ENCODE results near the gene LRRC32. TPM values are rescaled to one million over a fixed set of nuclear protein-coding genes. Genes with fewer than 3 reads are reported as not detected.

LRRC32 gene
- total RNA-seq, 4 donors from 2014 or later, result 22.7 to 37.6 (median 31.1) TPM

GRCh38 chr11:76657187-76658170 lies 13.1 kb downstream of the LRRC32 start:
- WGBS, 2 donors (ENCODE audit: low coverage in 1 of 2), result 77 to 78% methylated on average over 7 to 11 of the region's 14 CpGs
- ATAC-seq, result no peak
- Histone ChIP-seq H3K27me3 (no peaks in the 10 kb centered on the region), H3K4me3 (no peak overlapping the region), H3K9me3 (no peaks in the 10 kb centered on the region), H3K4me1 (peaks cover 0 to 49% (median 28%) of the 10 kb centered on the region in 3 donors), H3K27ac (peak overlapping the region in 3 of 4 donors; percentile 7 to 75 (median 39)), H3K36me3 (peaks cover 0 to 27% of the 10 kb centered on the region in 2 donors)
- TF ChIP-seq POLR2AphosphoS5 (IDR thresholded peaks at IDR 0.05), result no peak

GRCh38 chr11:76656571-76657081 lies 13.9 kb downstream of the LRRC32 start:
- 24 to 49% methylated on average over 3 to 7 of the region's 7 CpGs for WGBS, 2 donors (ENCODE audit: low coverage in 1 of 2)
- H3K36me3 ChIP-seq, result peaks cover 0 to 27% of the 10 kb centered on the region in 2 donors
- no peak overlapping the region for H3K4me3 ChIP-seq
- TF ChIP-seq POLR2AphosphoS5 (IDR thresholded peaks at IDR 0.05), result no peak
- TF ChIP-seq CTCF (IDR thresholded peaks at IDR 0.05), result no peak
- TF ChIP-seq POLR2A (IDR thresholded peaks at IDR 0.05), result no peak
- no peak for TF ChIP-seq EP300 (IDR thresholded peaks at IDR 0.05)
- peak overlapping the region in 3 of 4 donors; percentile 7 to 75 (median 39) for H3K27ac ChIP-seq
- H3K4me1 ChIP-seq, result peaks cover 0 to 49% (median 28%) of the 10 kb centered on the region in 3 donors
- ATAC-seq, result no peak
- no peaks in the 10 kb centered on the region for H3K27me3 ChIP-seq
- no peaks in the 10 kb centered on the region for H3K9me3 ChIP-seq

GRCh38 chr11:76656050-76656531 lies 14.5 kb downstream of the LRRC32 start:
- 40 to 76% methylated on average over 1 to 3 of the region's 8 CpGs for WGBS, 2 donors (ENCODE audit: low coverage in 1 of 2)
- Histone ChIP-seq H3K27ac (peak overlapping the region in 2 of 4 donors; percentile 64 to 75), H3K4me3 (no peak overlapping the region), H3K36me3 (peaks cover 0 to 24% of the 10 kb centered on the region in 2 donors), H3K27me3 (no peaks in the 10 kb centered on the region), H3K9me3 (no peaks in the 10 kb centered on the region), H3K4me1 (peaks cover 0 to 49% (median 28%) of the 10 kb centered on the region in 3 donors)
- TF ChIP-seq POLR2AphosphoS5 (IDR thresholded peaks at IDR 0.05), result no peak
- TF ChIP-seq POLR2A (IDR thresholded peaks at IDR 0.05), result no peak
- no peak for TF ChIP-seq EP300 (IDR thresholded peaks at IDR 0.05)
- TF ChIP-seq CTCF (IDR thresholded peaks at IDR 0.05), result no peak
- ATAC-seq, result no peak

- WGBS, 2 donors (ENCODE audit: low coverage in 1 of 2), result 93% methylated on average over 3 of the region's 15 CpGs; no CpG with 5 or more reads in 1 of the 2 donors
- H3K4me1 ChIP-seq, result peaks cover 0 to 49% (median 28%) of the 10 kb centered on the region in 3 donors
- TF ChIP-seq POLR2A (IDR thresholded peaks at IDR 0.05), result no peak
- no peak for TF ChIP-seq EP300 (IDR thresholded peaks at IDR 0.05)
- no peak for TF ChIP-seq CTCF (IDR thresholded peaks at IDR 0.05)
- no peak for TF ChIP-seq POLR2AphosphoS5 (IDR thresholded peaks at IDR 0.05)
- no peak for ATAC-seq
- H3K9me3 ChIP-seq, result no peaks in the 10 kb centered on the region
- H3K27ac ChIP-seq, result peak overlapping the region in 3 of 4 donors; percentile 64 to 75 (median 65)
- H3K27me3 ChIP-seq, result no peaks in the 10 kb centered on the region
- H3K4me3 ChIP-seq, result no peak overlapping the region
- H3K36me3 ChIP-seq, result peaks cover 0 to 21% of the 10 kb centered on the region in 2 donors
These were observed 15.0 kb downstream of the LRRC32 start for GRCh38 chr11:76655501-76656049.

GRCh38 chr11:76654980-76655379 lies 15.6 kb downstream of the LRRC32 start:
- peaks cover 0 to 52% (median 29%) of the 10 kb centered on the region in 3 donors for H3K4me1 ChIP-seq

More at GRCh38 chr11:76654980-76655379, 15.6 kb downstream of the LRRC32 start:
- TF ChIP-seq POLR2AphosphoS5 (IDR thresholded peaks at IDR 0.05) (no peak), CTCF (IDR thresholded peaks at IDR 0.05) (no peak), POLR2A (IDR thresholded peaks at IDR 0.05) (no peak), EP300 (IDR thresholded peaks at IDR 0.05) (no peak)
- Histone ChIP-seq H3K27me3 (no peaks in the 10 kb centered on the region), H3K27ac (peak overlapping the region in 3 of 4 donors; percentile 64 to 75 (median 65)), H3K4me3 (no peak overlapping the region), H3K9me3 (no peaks in the 10 kb centered on the region), H3K36me3 (peaks cover 0 to 15% of the 10 kb centered on the region in 2 donors)
- WGBS, 2 donors (ENCODE audit: low coverage in 1 of 2), result 93% methylated on average over 4 of the region's 4 CpGs; no CpG with 5 or more reads in 1 of the 2 donors
- ATAC-seq, result no peak
